ENCODE results near the gene SNX9. TPM values are rescaled to one million over a fixed set of nuclear protein-coding genes. Genes with fewer than 3 reads are reported as not detected.

SNX9 gene
- polyA plus RNA-seq, 1 donor from 2014 or later, result 7.0 TPM

GRCh38 chr6:157830354-157831017 is 7.4 kb downstream of the SNX9 start:
- H3K9ac ChIP-seq (ENCODE audit: low read length), result no peak overlapping the region
- H3F3A ChIP-seq (ENCODE audit: insufficient read depth, low read length, poor library complexity, severe bottlenecking), result no peaks in the 10 kb centered on the region
- H3K9me3 ChIP-seq (ENCODE audit: low read length), result no peaks in the 10 kb centered on the region
- H3K79me2 ChIP-seq (replicated peaks; ENCODE audit: insufficient read depth, low read length), result peaks cover 34% of the 10 kb centered on the region
- H4K20me1 ChIP-seq (ENCODE audit: insufficient read depth), result no peaks in the 10 kb centered on the region
- H3K27me3 ChIP-seq (ENCODE audit: insufficient read depth, low read depth, low read length), result no peaks in the 10 kb centered on the region
- H3K27ac ChIP-seq (ENCODE audit: low read length), result no peak overlapping the region
- no peak overlapping the region for H3K4me3 ChIP-seq (ENCODE audit: low read length)
- H3K9me2 ChIP-seq (ENCODE audit: insufficient read depth, low read length), result no peaks in the 10 kb centered on the region
- H3K4me2 ChIP-seq (ENCODE audit: low read length), result no peak overlapping the region
- TF ChIP-seq SMC3 (conservative IDR thresholded peaks at IDR 0.05; ENCODE audit: poor library complexity) (no peak), EZH2 (IDR thresholded peaks at IDR 0.05; ENCODE audit: borderline replicate concordance, insufficient read depth, low read length, poor library complexity, severe bottlenecking) (no peak), EP300 (conservative IDR thresholded peaks at IDR 0.05; ENCODE audit: poor library complexity, severe bottlenecking) (no peak), REST (IDR thresholded peaks at IDR 0.05; ENCODE audit: borderline replicate concordance) (no peak), CTCF (IDR thresholded peaks at IDR 0.05; ENCODE audit: poor library complexity, severe bottlenecking) (no peak), RAD21 (conservative IDR thresholded peaks at IDR 0.05) (no peak), POLR2AphosphoS5 (IDR thresholded peaks at IDR 0.05) (no peak), TAF1 (IDR thresholded peaks at IDR 0.05; ENCODE audit: low read depth) (no peak), MXI1 (conservative IDR thresholded peaks at IDR 0.05; ENCODE audit: poor library complexity, severe bottlenecking) (no peak)
- no peaks in the 10 kb centered on the region for H3K36me3 ChIP-seq (ENCODE audit: insufficient read depth, low read length)
- no peak overlapping the region for H2AFZ ChIP-seq (ENCODE audit: low read depth, low read length)

GRCh38 chr6:157831018-157831369 is 7.9 kb downstream of the SNX9 start:
- H3F3A ChIP-seq (ENCODE audit: insufficient read depth, low read length, poor library complexity, severe bottlenecking), result no peaks in the 10 kb centered on the region
- no peak overlapping the region for H3K4me3 ChIP-seq (ENCODE audit: low read length)
- H4K20me1 ChIP-seq (ENCODE audit: insufficient read depth), result no peaks in the 10 kb centered on the region
- H3K9me2 ChIP-seq (ENCODE audit: insufficient read depth, low read length), result no peaks in the 10 kb centered on the region
- no peak overlapping the region for H3K27ac ChIP-seq (ENCODE audit: low read length)
- no peak overlapping the region for H2AFZ ChIP-seq (ENCODE audit: low read depth, low read length)
- no peaks in the 10 kb centered on the region for H3K9me3 ChIP-seq (ENCODE audit: low read length)
- H3K27me3 ChIP-seq (ENCODE audit: insufficient read depth, low read depth, low read length), result no peaks in the 10 kb centered on the region
- H3K36me3 ChIP-seq (ENCODE audit: insufficient read depth, low read length), result no peaks in the 10 kb centered on the region
- peaks cover 31% of the 10 kb centered on the region for H3K79me2 ChIP-seq (replicated peaks; ENCODE audit: insufficient read depth, low read length)
- no peak overlapping the region for H3K9ac ChIP-seq (ENCODE audit: low read length)
- TF ChIP-seq REST (IDR thresholded peaks at IDR 0.05; ENCODE audit: borderline replicate concordance) (no peak), POLR2AphosphoS5 (IDR thresholded peaks at IDR 0.05) (no peak), SMC3 (conservative IDR thresholded peaks at IDR 0.05; ENCODE audit: poor library complexity) (no peak), RAD21 (conservative IDR thresholded peaks at IDR 0.05) (no peak), EZH2 (IDR thresholded peaks at IDR 0.05; ENCODE audit: borderline replicate concordance, insufficient read depth, low read length, poor library complexity, severe bottlenecking) (no peak), TAF1 (IDR thresholded peaks at IDR 0.05; ENCODE audit: low read depth) (no peak), CTCF (IDR thresholded peaks at IDR 0.05; ENCODE audit: poor library complexity, severe bottlenecking) (no peak), MXI1 (conservative IDR thresholded peaks at IDR 0.05; ENCODE audit: poor library complexity, severe bottlenecking) (no peak), EP300 (conservative IDR thresholded peaks at IDR 0.05; ENCODE audit: poor library complexity, severe bottlenecking) (no peak)
- H3K4me2 ChIP-seq (ENCODE audit: low read length), result no peak overlapping the region

Measured in neural cell (in vitro differentiated cells).